HG03439 (cell line): Measurements from ENCODE around the gene MBNL2.

Experiments
- ATAC-seq: cut with Tn5 transposase; IDR thresholded peaks from one replicate; pipeline ENCODE4 v1.9.1; 2021; ENCODE audit warnings: mild to moderate bottlenecking, moderate library complexity; ENCODE audit not compliant: unreplicated experiment

The MBNL2 gene

GRCh38 chr13:97295283-97296182, 73.4 kb downstream of the MBNL2 start:
- ATAC-seq = no peak

- no peak for ATAC-seq
These were observed 74.6 kb downstream of the MBNL2 start for GRCh38 chr13:97296740-97297139.

- ATAC-seq = no peak
These were observed 76.7 kb downstream of the MBNL2 start for GRCh38 chr13:97298816-97299215.

GRCh38 chr13:97300871-97301270, 78.7 kb downstream of the MBNL2 start:
- no peak for ATAC-seq

- ATAC-seq = no peak
These were observed 79.4 kb downstream of the MBNL2 start for GRCh38 chr13:97301382-97302095.

- ATAC-seq = no peak
These were observed 80.5 kb downstream of the MBNL2 start for GRCh38 chr13:97302611-97303010.

GRCh38 chr13:97306106-97306505, 84.0 kb downstream of the MBNL2 start:
- no peak for ATAC-seq

GRCh38 chr13:97306645-97307044, 84.5 kb downstream of the MBNL2 start:
- ATAC-seq = no peak

- no peak for ATAC-seq
These were observed 85.2 kb downstream of the MBNL2 start for GRCh38 chr13:97307118-97307881.

- no peak for ATAC-seq
These were observed 85.9 kb downstream of the MBNL2 start for GRCh38 chr13:97307882-97308624.

- ATAC-seq = no peak
These were observed 86.7 kb downstream of the MBNL2 start for GRCh38 chr13:97308735-97309429.

- ATAC-seq = no peak
These were observed 88.8 kb downstream of the MBNL2 start for GRCh38 chr13:97310809-97311436.

GRCh38 chr13:97311956-97312355, 89.8 kb downstream of the MBNL2 start:
- no peak for ATAC-seq

GRCh38 chr13:97313551-97314260, 91.6 kb downstream of the MBNL2 start:
- no peak for ATAC-seq

GRCh38 chr13:97316390-97316789, 94.3 kb downstream of the MBNL2 start:
- ATAC-seq = no peak

- ATAC-seq = no peak
These were observed 95.8 kb downstream of the MBNL2 start for GRCh38 chr13:97317933-97318332.

- ATAC-seq = no peak
These were observed 96.4 kb downstream of the MBNL2 start for GRCh38 chr13:97318532-97318931.

- ATAC-seq = no peak
These were observed 97.1 kb downstream of the MBNL2 start for GRCh38 chr13:97319113-97319720.

- ATAC-seq = no peak
These were observed 99.0 kb downstream of the MBNL2 start for GRCh38 chr13:97321101-97321500.
